ENCODE results near the gene DNER.

- no peak for TF ChIP-seq CTCF (conservative IDR thresholded peaks at IDR 0.05; ENCODE audit: low read depth, low read length)
- no peak for TF ChIP-seq RCOR1 (IDR thresholded peaks at IDR 0.05; ENCODE audit: insufficient replicate concordance, low read length)
- no peak for TF ChIP-seq MAZ (IDR thresholded peaks at IDR 0.05; ENCODE audit: borderline replicate concordance, low read depth, low read length)
- TF ChIP-seq POLR2A (IDR thresholded peaks at IDR 0.05; ENCODE audit: low read depth, low read length), result no peak
- no peak for TF ChIP-seq RFX5 (IDR thresholded peaks at IDR 0.05; ENCODE audit: low read depth, low read length)
- TF ChIP-seq BHLHE40 (IDR thresholded peaks at IDR 0.05; ENCODE audit: low read depth, low read length), result no peak
- TF ChIP-seq USF2 (IDR thresholded peaks at IDR 0.05; ENCODE audit: low read depth, low read length), result no peak
- TF ChIP-seq MXI1 (IDR thresholded peaks at IDR 0.05; ENCODE audit: borderline replicate concordance, low read depth, low read length), result no peak
- TF ChIP-seq MAFK (IDR thresholded peaks at IDR 0.05; ENCODE audit: low read depth, low read length), result no peak
Measured at GRCh38 chr2:229492034-229492433, 222.3 kb downstream of the DNER start.

All from IMR-90 (cell line).